ENCODE measurements around the gene BCORL1.

The BCORL1 gene

DNA sequence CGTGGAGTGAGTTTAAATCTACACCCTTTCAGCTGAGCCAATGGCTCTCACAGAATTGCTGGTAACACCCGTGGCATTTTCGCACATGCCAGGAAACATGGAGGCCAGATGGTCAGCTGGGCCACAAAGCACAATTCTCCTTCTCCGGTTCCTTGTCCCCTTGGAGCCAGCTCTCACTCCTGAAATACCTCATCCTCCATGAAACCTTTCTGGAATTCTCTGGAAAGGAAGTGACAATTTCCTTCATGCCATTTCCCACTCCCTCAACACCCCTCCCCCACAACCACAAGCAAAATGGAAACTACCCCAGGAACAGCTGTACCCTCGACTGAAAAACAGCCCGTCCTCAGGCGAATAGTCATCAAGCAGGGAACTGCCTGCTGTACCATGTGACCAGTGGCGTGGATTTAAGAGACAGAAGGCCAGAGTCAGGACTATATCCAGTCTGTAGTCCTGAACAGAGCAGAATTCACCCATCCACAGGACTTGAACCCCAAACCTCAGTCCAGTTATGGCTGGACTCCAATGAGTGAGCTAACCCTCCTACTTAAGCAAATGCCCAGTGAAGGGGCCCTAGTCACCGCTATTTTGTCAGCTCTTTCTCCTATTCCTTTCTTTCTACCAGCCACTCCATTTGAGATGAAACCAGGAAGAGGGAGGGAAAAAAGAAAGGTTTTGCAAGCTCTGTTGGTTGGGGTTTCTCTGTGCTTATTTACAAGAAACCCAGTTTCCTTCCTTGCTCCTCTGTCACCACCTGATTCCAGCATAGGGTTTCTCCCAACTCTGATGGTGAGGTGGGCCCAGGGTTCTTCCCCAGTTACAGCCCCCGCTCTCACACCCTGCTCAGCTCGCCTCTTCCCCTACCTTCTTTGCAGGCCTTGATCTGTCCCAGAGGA, 103.4 kb downstream of the BCORL1 start:
- no peak for TF ChIP-seq CTCF (IDR thresholded peaks at IDR 0.05; ENCODE audit: control insufficient read depth, extremely low read depth, insufficient read depth)
- no peak overlapping the region for H3K4me3 ChIP-seq (ENCODE audit: low read depth, low read length)
- no peak for DNase-seq (ENCODE audit: low read depth)

- no peak for TF ChIP-seq CTCF (IDR thresholded peaks at IDR 0.05; ENCODE audit: control insufficient read depth, extremely low read depth, insufficient read depth)
- no peak overlapping the region for H3K4me3 ChIP-seq (ENCODE audit: low read depth, low read length)
- no peak for DNase-seq (ENCODE audit: low read depth)
Measured at GRCh38 chrX:130086447-130087206, 104.2 kb downstream of the BCORL1 start.

DNA sequence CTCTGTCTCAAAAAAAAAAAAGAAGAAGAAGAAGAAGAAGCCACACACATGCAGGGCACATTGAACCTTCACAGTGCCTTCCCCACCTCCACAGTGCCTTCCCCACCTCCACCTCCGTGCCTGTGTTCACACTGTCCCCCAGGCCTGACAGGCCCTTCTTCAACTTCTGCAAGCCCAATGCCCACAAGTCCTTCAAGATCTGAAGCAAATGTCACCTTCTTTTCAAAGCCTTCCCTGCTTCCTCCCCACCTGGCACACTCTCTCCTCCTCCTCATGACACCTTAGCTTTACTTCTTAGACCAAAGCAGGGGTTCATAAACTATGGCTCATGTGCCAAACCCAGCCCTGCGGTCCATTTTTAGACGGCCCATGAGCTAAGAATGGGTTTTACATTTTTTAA, 107.9 kb downstream of the BCORL1 start:
- no peak overlapping the region for H3K4me3 ChIP-seq (ENCODE audit: low read depth, low read length)
- no peak for DNase-seq (ENCODE audit: low read depth)
- TF ChIP-seq CTCF (IDR thresholded peaks at IDR 0.05; ENCODE audit: control insufficient read depth, extremely low read depth, insufficient read depth): no peak

DNA sequence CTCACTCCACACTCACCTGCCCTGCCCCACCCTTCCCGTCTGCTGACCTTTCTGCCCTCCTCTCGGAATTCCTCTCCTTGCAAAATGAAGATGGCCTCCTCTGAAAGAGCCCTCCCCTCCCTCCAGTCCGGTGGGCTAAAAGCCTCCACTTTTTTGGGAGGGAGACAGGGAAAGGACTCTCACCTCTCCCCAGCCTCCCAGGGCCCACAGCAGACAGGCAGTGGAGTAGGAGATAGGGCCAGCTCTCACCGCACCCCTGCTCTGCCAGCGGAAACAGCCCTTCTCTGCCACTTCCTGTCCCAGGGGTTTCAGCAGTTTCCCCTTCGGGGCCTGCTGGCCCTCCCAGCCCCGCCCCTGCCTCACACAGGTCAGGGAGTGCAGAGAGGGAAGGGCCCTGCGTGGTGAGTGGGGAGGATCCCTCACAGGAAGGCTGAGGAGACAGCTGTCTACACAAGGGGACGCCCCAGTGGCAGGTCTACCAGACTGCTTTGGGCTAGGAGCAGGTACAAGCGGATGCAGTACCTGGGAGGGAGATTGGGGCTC, 109.6 kb downstream of the BCORL1 start:
- no peak for DNase-seq (ENCODE audit: low read depth)
- no peak for TF ChIP-seq CTCF (IDR thresholded peaks at IDR 0.05; ENCODE audit: control insufficient read depth, extremely low read depth, insufficient read depth)
- no peak overlapping the region for H3K4me3 ChIP-seq (ENCODE audit: low read depth, low read length)

- no peak for TF ChIP-seq CTCF (IDR thresholded peaks at IDR 0.05; ENCODE audit: control insufficient read depth, extremely low read depth, insufficient read depth)
- no peak overlapping the region for H3K4me3 ChIP-seq (ENCODE audit: low read depth, low read length)
- no peak for DNase-seq (ENCODE audit: low read depth)
Measured at GRCh38 chrX:130093271-130093670, 110.8 kb downstream of the BCORL1 start.

GRCh38 chrX:130094696-130095095, 112.3 kb downstream of the BCORL1 start:
- TF ChIP-seq CTCF (IDR thresholded peaks at IDR 0.05; ENCODE audit: control insufficient read depth, extremely low read depth, insufficient read depth): no peak
- no peak for DNase-seq (ENCODE audit: low read depth)
- H3K4me3 ChIP-seq (ENCODE audit: low read depth, low read length): no peak overlapping the region

Data from LNCaP clone FGC (cell line).